Chondrocyte (in vitro differentiated cells): ENCODE results near the gene TMEM86B. TPM values are rescaled to one million over a fixed set of nuclear protein-coding genes. Genes with fewer than 3 reads are reported as not detected.

ENCODE experiments used
- DNase-seq: peaks from one replicate; pipeline ENCODE4 v3.0.0; 2021; ENCODE audit warnings: mixed read lengths, low spot score
- H3K27ac Mint-ChIP-seq: one replicate; pipeline ENCODE4 v1.8.0; 2021; ENCODE audit warnings: mild to moderate bottlenecking, moderate library complexity, mixed read lengths; ENCODE audit not compliant: unreplicated experiment
- H3K27me3 Mint-ChIP-seq: 2 replicates; pipeline ENCODE4 v1.8.0; 2021; ENCODE audit warnings: low read depth, mixed read lengths
- H3K36me3 Mint-ChIP-seq: 2 replicates; pipeline ENCODE4 v1.8.0; 2021; ENCODE audit warnings: low read depth, mixed read lengths
- H3K4me1 Mint-ChIP-seq: 2 replicates; pipeline ENCODE4 v1.8.0; 2021; ENCODE audit warnings: low read depth, mild to moderate bottlenecking, mixed read lengths
- H3K4me3 Mint-ChIP-seq: one replicate; pipeline ENCODE4 v1.8.0; 2021; ENCODE audit warnings: mild to moderate bottlenecking, moderate library complexity, mixed read lengths; ENCODE audit not compliant: unreplicated experiment
- H3K9me3 Mint-ChIP-seq: 2 replicates; pipeline ENCODE4 v1.8.0; 2021; ENCODE audit warnings: low read depth, mixed read lengths
- CTCF ChIP-seq: fragments of 200-600 bp; sonication (generic); IDR thresholded peaks from 2 replicates; pipeline ENCODE4 v1.5.0; 2021; ENCODE audit warnings: antibody characterized with exemption, mild to moderate bottlenecking, moderate library complexity
- total RNA-seq: library from RNA; stranded (reverse); gene quantifications from 3 replicates; pipeline ENCODE4 v1.2.1, GENCODE V29; 2021

The TMEM86B gene
- total RNA-seq, 1 donor from 2014 or later = 1.5 TPM

DNA sequence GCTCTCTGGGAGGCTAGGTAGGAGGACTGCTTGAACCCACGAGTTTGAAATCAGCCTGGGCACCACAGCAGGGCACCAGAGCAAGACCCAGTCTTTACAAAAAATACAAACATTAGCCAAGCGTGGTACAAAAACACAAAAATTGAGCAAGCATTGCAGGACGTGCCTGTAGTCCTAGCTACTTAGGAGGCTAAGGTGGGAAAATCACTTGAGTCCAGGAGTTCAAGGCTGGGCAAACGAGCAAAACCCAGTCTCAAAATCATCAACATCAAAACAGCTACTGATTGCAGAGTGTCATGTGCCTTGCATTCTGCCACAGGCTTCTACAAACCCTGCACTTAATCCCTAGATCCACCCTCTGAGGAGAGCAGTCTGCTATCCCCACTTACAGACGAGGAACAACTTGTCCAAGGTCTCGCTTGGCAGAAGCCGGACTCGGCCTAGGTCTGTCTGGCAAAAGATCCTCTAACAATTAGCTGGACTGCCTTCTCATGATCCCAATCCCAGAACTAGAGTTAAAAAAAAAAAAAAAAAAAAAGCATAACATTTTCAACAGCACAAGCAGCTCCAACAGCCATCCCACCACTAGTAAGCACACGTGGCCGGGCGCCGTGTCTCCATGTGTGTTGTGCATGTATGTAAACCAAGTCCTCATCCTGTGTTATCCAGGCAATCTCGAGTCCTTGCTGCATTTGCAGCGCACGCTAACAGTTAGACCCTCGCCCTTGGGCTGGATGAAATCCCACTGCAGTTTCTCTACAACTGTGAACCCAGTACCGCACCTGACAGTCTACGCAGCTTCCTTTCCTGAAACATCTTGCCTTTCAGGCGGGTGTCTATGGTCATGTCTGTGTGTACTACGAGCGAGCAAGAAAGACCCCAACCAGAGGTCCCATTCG lies 28.2 kb upstream of the TMEM86B start:
- H3K9me3 Mint-ChIP-seq = no peaks in the 10 kb centered on the region
- no peak for DNase-seq
- peaks cover 1% of the 10 kb centered on the region for H3K36me3 Mint-ChIP-seq
- no peaks in the 10 kb centered on the region for H3K27me3 Mint-ChIP-seq
- H3K27ac Mint-ChIP-seq = peak overlapping the region; percentile 96
- H3K4me1 Mint-ChIP-seq = peaks cover 48% of the 10 kb centered on the region
- TF ChIP-seq CTCF = no peak
- H3K4me3 Mint-ChIP-seq = peak overlapping the region; percentile 99

- Mint-ChIP-seq H3K4me3 (no peak overlapping the region), H3K9me3 (no peaks in the 10 kb centered on the region), H3K4me1 (peaks cover 52% of the 10 kb centered on the region), H3K36me3 (peaks cover 1% of the 10 kb centered on the region), H3K27me3 (no peaks in the 10 kb centered on the region), H3K27ac (no peak overlapping the region)
- TF ChIP-seq CTCF = no peak
- DNase-seq = no peak
Observed at GRCh38 chr19:55255618-55256423, 27.3 kb upstream of the TMEM86B start.

- Mint-ChIP-seq H3K27ac (no peak overlapping the region), H3K4me3 (no peak overlapping the region), H3K4me1 (peaks cover 45% of the 10 kb centered on the region), H3K36me3 (peaks cover 1% of the 10 kb centered on the region), H3K27me3 (no peaks in the 10 kb centered on the region), H3K9me3 (no peaks in the 10 kb centered on the region)
- TF ChIP-seq CTCF = no peak
- no peak for DNase-seq
Observed at GRCh38 chr19:55254625-55254977, 26.0 kb upstream of the TMEM86B start.

DNA sequence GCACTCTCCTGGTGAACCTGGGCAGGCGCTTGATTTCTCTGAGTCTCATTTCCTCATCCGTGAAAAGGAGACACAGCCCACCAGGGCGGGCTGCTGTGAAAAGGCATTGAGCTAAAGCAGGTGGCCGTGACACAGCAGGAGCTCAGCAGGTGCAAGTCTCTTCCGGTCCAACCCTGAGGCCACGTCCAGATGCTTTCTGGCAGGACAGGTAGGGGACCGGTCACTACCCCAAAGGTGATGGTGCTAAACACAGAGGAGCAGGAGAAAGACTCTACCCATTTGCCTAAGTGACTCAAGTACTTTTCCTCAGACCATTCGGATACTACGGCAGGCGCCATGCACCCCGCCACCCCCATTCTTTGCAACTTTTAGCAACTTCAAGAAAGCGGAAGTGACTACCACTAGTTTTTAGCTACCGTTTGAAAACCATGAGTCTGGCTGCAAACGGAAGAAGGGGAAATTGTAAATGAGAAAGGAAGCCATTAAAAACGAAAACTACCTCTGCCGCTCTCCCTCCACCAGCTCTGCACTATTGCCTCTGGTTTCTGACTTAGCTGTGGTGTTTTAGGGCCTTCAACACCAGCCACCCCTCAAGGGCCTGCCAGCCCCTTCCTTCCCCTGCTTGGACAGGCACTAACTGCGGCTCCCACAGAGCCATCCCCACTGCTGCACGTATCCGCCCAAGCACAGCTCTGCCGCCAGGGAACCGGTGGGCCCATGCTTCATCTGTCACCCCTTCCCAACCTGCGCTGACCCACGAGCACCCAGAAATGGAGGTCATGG lies 25.5 kb upstream of the TMEM86B start:
- Mint-ChIP-seq H3K4me3 (no peak overlapping the region), H3K27ac (no peak overlapping the region)

More for the DNA sequence above, 25.5 kb upstream of the TMEM86B start:
- Mint-ChIP-seq H3K9me3 (no peaks in the 10 kb centered on the region), H3K4me1 (peaks cover 42% of the 10 kb centered on the region), H3K27me3 (no peaks in the 10 kb centered on the region), H3K36me3 (peaks cover 1% of the 10 kb centered on the region)
- DNase-seq = no peak
- no peak for TF ChIP-seq CTCF
